ENCODE measurements around the gene EHMT1.
A peak's percentile ranks its signal among the peaks of the same experiment; 100 is the strongest.

Gene EHMT1

GRCh38 chr9:137758067-137758466 lies 139.3 kb downstream of the EHMT1 start:
- H3K4me3 ChIP-seq (ENCODE audit: low read length): no peak overlapping the region
- DNase-seq (ENCODE audit: low read depth): no peak
- TF ChIP-seq CTCF (conservative IDR thresholded peaks at IDR 0.05; ENCODE audit: low read length): no peak

GRCh38 chr9:137759117-137759516 lies 140.3 kb downstream of the EHMT1 start:
- no peak for DNase-seq (ENCODE audit: low read depth)
- H3K4me3 ChIP-seq (ENCODE audit: low read length): no peak overlapping the region
- no peak for TF ChIP-seq CTCF (conservative IDR thresholded peaks at IDR 0.05; ENCODE audit: low read length)

GRCh38 chr9:137759649-137760321 lies 141.0 kb downstream of the EHMT1 start:
- no peak overlapping the region for H3K4me3 ChIP-seq (ENCODE audit: low read length)
- TF ChIP-seq CTCF (conservative IDR thresholded peaks at IDR 0.05; ENCODE audit: low read length): no peak

GRCh38 chr9:137760426-137760825 lies 141.6 kb downstream of the EHMT1 start:
- peak; percentile 50 for DNase-seq (ENCODE audit: low read depth)
- H3K4me3 ChIP-seq (ENCODE audit: low read length): no peak overlapping the region
- TF ChIP-seq CTCF (conservative IDR thresholded peaks at IDR 0.05; ENCODE audit: low read length): no peak

More at GRCh38 chr9:137759649-137760321, 141.0 kb downstream of the EHMT1 start:
- DNase-seq (ENCODE audit: low read depth): no peak

- no peak for TF ChIP-seq CTCF (conservative IDR thresholded peaks at IDR 0.05; ENCODE audit: low read length)
- no peak overlapping the region for H3K4me3 ChIP-seq (ENCODE audit: low read length)
- no peak for DNase-seq (ENCODE audit: low read depth)
These were observed 142.2 kb downstream of the EHMT1 start for GRCh38 chr9:137761032-137761431.

GRCh38 chr9:137761793-137762192 lies 143.0 kb downstream of the EHMT1 start:
- no peak overlapping the region for H3K4me3 ChIP-seq (ENCODE audit: low read length)
- no peak for TF ChIP-seq CTCF (conservative IDR thresholded peaks at IDR 0.05; ENCODE audit: low read length)
- no peak for DNase-seq (ENCODE audit: low read depth)

- peak; percentile 80 for DNase-seq (ENCODE audit: low read depth)
- no peak overlapping the region for H3K4me3 ChIP-seq (ENCODE audit: low read length)
- TF ChIP-seq CTCF (conservative IDR thresholded peaks at IDR 0.05; ENCODE audit: low read length): no peak
These were observed 143.7 kb downstream of the EHMT1 start for GRCh38 chr9:137762414-137763061.
